Testis (tissue), 3 donors: Measurements from ENCODE around the gene SUPT20HL2. TPM values are rescaled to one million over a fixed set of nuclear protein-coding genes. Genes with fewer than 3 reads are reported as not detected.

Source experiments
- DNase-seq: peaks from one replicate; pipeline ENCODE4 v3.0.0-alpha.2; 2019
- H3K27ac ChIP-seq, 2 donors: fragments of 200-600 bp; sonication (generic); one replicate each; pipeline ENCODE4 v1.5.1; 2019
- H3K27me3 ChIP-seq: fragments of 200-600 bp; sonication (generic); one replicate; pipeline ENCODE4 v1.5.1; 2019
- H3K36me3 ChIP-seq: fragments of 200-600 bp; sonication (generic); one replicate; pipeline ENCODE4 v1.5.1; 2017; ENCODE audit warnings: low read depth; ENCODE audit errors: missing control alignments
- H3K4me1 ChIP-seq: fragments of 200-600 bp; sonication (generic); one replicate; pipeline ENCODE4 v1.5.1; 2019
- H3K4me3 ChIP-seq, 2 donors: fragments of 200-600 bp; sonication (generic); one replicate each; pipeline ENCODE4 v1.5.1; 2017 to 2019
- H3K9me3 ChIP-seq: fragments of 200-600 bp; sonication (generic); one replicate; pipeline ENCODE4 v1.5.1; 2017
- POLR2A ChIP-seq: fragments of 450-650 bp; IDR thresholded peaks from one replicate; pipeline ENCODE4 v1.6.1; 2017; ENCODE audit warnings: antibody characterized with exemption, mild to moderate bottlenecking, moderate library complexity
- WGBS, 2 donors: methylation state at CpG; one replicate each; pipeline ENCODE4 v1.1.5; 2018; 5-methylcytosine and 5-hydroxymethylcytosine counted together
- intact Hi-C: fragments of 100-400 bp; cut with DNase I; formaldehyde crosslinking; loops from one replicate; pipeline ENCODE4 v1.15.1; 2023; ENCODE audit warnings: low total_unique reads
- polyA plus RNA-seq: library from polyadenylated mRNA; stranded (reverse); fragments of 350-450 nt; fragmentation: Illumina TruSeq; extraction: RNeasy Lipid Tissue Mini Kit (QIAGEN cat#74804); gene quantifications from one replicate; pipeline ENCODE4 v1.2.3, GENCODE V29; 2014; ENCODE audit warnings: low read depth, low replicate concordance; ENCODE audit not compliant: insufficient read depth
- total RNA-seq, 2 donors: library from RNA; depleted of rRNA; stranded (reverse); fragments of >200 nt; gene quantifications; one replicate each; pipeline ENCODE4 v1.2.3, GENCODE V29; 2016
- TF ChIP-seq, protein P1 (sequence below), 3 experiments: fragments of 450-650 bp in 2 of 3; fragments of 200-600 bp in 1 of 3; sonication (generic) in 1 of 3; IDR thresholded peaks; one replicate each; pipeline ENCODE4 v1.5.1; 2016 to 2019; ENCODE audit warnings: antibody characterized with exemption in 3 of 3, mild to moderate bottlenecking in 2 of 3, moderate library complexity in 1 of 3

SUPT20HL2 gene
- total and polyA plus RNA-seq, 3 donors from 2014 or later, result 2.0 to 17.1 (median 17.0) TPM

DNA sequence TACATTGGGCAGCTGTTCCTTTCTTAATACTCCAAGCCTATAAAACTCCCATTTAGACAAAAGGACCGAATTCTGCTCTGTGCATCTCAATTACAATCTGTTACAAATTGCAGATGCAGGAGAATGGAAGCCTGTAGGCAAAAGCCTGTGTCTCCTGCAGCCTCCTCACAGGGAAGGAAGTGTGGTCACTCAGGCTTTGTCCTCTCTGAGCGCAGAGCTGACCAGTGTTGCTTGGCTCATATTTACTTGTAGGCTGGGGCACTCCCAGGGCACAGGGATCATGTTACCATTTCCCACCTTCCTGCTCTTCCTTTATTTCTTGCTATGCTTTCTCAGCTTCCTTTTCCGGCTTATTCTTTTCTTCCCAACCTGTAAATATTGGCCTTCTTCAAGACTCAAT, 15.7 kb downstream of the SUPT20HL2 start:
- DNase-seq, result no peak
- Histone ChIP-seq H3K4me3 (no peak overlapping the region), H3K9me3 (no peaks in the 10 kb centered on the region), H3K27ac (no peak overlapping the region), H3K36me3 (no peaks in the 10 kb centered on the region), H3K27me3 (no peaks in the 10 kb centered on the region), H3K4me1 (no peaks in the 10 kb centered on the region)
- intact Hi-C loops, result no loop called here
- WGBS, 2 donors, result 49 to 55% methylated on average over 3 of the region's 3 CpGs
- TF ChIP-seq, protein P1, sequence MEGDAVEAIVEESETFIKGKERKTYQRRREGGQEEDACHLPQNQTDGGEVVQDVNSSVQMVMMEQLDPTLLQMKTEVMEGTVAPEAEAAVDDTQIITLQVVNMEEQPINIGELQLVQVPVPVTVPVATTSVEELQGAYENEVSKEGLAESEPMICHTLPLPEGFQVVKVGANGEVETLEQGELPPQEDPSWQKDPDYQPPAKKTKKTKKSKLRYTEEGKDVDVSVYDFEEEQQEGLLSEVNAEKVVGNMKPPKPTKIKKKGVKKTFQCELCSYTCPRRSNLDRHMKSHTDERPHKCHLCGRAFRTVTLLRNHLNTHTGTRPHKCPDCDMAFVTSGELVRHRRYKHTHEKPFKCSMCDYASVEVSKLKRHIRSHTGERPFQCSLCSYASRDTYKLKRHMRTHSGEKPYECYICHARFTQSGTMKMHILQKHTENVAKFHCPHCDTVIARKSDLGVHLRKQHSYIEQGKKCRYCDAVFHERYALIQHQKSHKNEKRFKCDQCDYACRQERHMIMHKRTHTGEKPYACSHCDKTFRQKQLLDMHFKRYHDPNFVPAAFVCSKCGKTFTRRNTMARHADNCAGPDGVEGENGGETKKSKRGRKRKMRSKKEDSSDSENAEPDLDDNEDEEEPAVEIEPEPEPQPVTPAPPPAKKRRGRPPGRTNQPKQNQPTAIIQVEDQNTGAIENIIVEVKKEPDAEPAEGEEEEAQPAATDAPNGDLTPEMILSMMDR (IDR thresholded peaks at IDR 0.05), result no peak
- no peak for TF ChIP-seq POLR2A

DNA sequence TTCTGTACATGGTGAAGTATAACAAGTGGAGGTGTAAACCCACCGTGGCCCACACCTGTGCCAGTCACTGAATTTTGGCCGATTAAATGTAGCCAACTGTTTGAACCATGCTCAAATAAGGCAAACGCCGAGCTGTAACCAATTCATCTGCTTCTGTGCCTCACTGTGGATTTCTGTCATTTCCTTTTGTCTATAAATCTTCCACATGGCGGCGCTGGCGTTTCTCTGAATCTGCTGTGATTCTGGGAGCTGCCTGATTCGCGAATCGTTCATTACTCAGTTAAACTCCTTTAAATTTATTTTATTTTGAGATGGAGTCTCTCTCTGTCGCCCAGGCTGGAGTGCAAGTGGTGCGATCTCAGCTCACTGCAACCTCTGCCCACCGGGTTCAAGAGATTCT, 19.2 kb downstream of the SUPT20HL2 start:
- no peaks in the 10 kb centered on the region for H3K9me3 ChIP-seq
- no peak overlapping the region for H3K27ac ChIP-seq
- WGBS, 2 donors, result 69 to 70% methylated on average over 10 to 13 of the region's 13 CpGs
- TF ChIP-seq POLR2A, result no peak
- TF ChIP-seq, protein P1 (IDR thresholded peaks at IDR 0.05), result no peak
- DNase-seq, result peak; percentile 59
- no peak overlapping the region for H3K4me3 ChIP-seq
- no peaks in the 10 kb centered on the region for H3K36me3 ChIP-seq
- peaks cover 4% of the 10 kb centered on the region for H3K4me1 ChIP-seq
- intact Hi-C loops, result no loop called here
- H3K27me3 ChIP-seq, result no peaks in the 10 kb centered on the region

DNA sequence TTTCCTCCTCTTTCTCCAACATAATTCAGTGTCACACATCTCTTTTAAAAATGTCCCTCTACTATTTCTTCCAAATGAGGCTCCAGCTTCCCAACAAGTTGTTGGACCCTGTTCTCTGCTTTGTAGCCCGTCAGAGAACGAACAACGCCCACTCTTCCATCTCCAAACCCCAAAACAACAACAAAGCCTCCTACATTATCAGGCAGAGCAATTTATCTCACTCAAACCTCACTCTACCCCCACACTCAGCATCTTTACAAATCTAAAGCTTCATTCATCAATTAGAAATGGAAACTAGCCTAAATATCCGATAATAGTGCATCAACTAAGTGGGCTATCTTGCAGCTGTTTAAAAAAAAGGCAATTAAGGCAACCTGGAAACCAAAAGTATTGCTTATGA, 20.5 kb downstream of the SUPT20HL2 start:
- H3K36me3 ChIP-seq, result no peaks in the 10 kb centered on the region
- H3K4me1 ChIP-seq, result peaks cover 4% of the 10 kb centered on the region
- peak overlapping the region in 1 of 2 donors; percentile 53 for H3K27ac ChIP-seq
- H3K4me3 ChIP-seq, result no peak overlapping the region
- H3K27me3 ChIP-seq, result no peaks in the 10 kb centered on the region
- TF ChIP-seq POLR2A, result no peak
- TF ChIP-seq, protein P1 (IDR thresholded peaks at IDR 0.05), result no peak
- intact Hi-C loops, result no loop called here
- WGBS, 2 donors, result 53 to 59% methylated on average over 4 of the region's 4 CpGs
- H3K9me3 ChIP-seq, result no peaks in the 10 kb centered on the region
- no peak for DNase-seq

DNA sequence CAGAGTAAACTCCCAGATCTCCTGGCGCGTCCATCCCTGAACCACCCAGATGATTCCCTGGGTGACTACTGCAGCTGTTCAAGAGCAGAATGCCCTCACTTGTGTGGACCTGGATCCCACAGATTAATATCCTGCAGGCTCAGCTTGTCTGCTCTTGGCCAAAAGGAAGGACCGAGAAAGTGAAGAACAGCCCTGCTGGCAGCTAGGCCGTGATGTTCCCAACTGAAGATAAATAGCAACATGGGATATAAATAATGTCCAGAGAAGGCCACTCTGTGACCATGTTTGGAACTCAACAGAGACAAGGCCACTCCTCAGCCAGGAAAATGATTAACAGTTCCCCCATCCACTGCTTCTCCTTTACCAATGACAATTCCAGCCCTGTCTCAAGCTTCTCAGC, 21.5 kb downstream of the SUPT20HL2 start:
- TF ChIP-seq, protein P1 (IDR thresholded peaks at IDR 0.05), result no peak
- TF ChIP-seq POLR2A, result no peak
- 40 to 46% methylated on average over 2 to 4 of the region's 4 CpGs for WGBS, 2 donors
- DNase-seq, result peak; percentile 57
- no peak overlapping the region for H3K4me3 ChIP-seq
- intact Hi-C loops, result no loop called here
- H3K4me1 ChIP-seq, result peaks cover 4% of the 10 kb centered on the region
- H3K36me3 ChIP-seq, result no peaks in the 10 kb centered on the region
- peak overlapping the region in 1 of 2 donors; percentile 53 for H3K27ac ChIP-seq
- no peaks in the 10 kb centered on the region for H3K27me3 ChIP-seq
- no peaks in the 10 kb centered on the region for H3K9me3 ChIP-seq

DNA sequence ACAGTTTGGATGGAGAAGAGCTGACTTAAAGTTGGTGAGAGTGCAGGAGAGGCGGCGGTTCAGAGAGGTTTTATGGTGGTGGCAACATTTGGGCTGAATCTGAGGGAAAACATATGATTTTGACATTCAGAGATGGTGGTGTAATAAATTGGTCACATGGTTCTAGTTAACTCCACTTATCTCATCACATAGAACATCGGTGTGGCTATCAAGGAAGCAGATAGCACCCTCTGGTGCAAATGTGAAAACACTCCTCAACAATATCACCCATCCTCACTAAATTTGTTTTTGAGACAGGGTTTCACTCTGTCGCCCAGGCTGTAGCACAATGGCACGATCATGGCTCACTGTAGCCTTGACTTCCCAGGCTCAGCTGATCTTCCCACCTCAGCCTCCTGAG, 28.8 kb downstream of the SUPT20HL2 start:
- TF ChIP-seq, protein P1 (IDR thresholded peaks at IDR 0.05), result no peak
- TF ChIP-seq POLR2A, result no peak
- Histone ChIP-seq H3K4me3 (no peak overlapping the region), H3K27ac (no peak overlapping the region), H3K4me1 (no peaks in the 10 kb centered on the region), H3K27me3 (no peaks in the 10 kb centered on the region), H3K36me3 (no peaks in the 10 kb centered on the region), H3K9me3 (no peaks in the 10 kb centered on the region)
- DNase-seq, result no peak
- intact Hi-C loops, result no loop called here
- 83 to 96% methylated on average over 2 to 5 of the region's 5 CpGs for WGBS, 2 donors
